Adrenal gland (tissue), 5 donors: Measurements from ENCODE around the gene ATP5PF.

Source experiments
- CTCF ChIP-seq, 6 experiments: fragments of 450-650 bp in 4 of 6; fragments of 200-600 bp in 2 of 6; sonication (generic) in 1 of 6; IDR thresholded peaks; 1 replicate in 5 of 6; 2 replicates in 1 of 6; pipeline versions ENCODE4 v1.5.1 to v1.8.0; 2016 to 2021; ENCODE audit warnings: antibody characterized with exemption in 6 of 6, mild to moderate bottlenecking in 2 of 6, moderate library complexity in 1 of 6
- POLR2A ChIP-seq, 2 donors: fragments of 450-650 bp; IDR thresholded peaks; one replicate each; pipeline ENCODE4 v1.6.1; 2017; ENCODE audit warnings: antibody characterized with exemption in 2 of 2, mild to moderate bottlenecking in 2 of 2, moderate library complexity in 1 of 2
- donor health status: DM: no; HTN: no; CAD: no.

GRCh38 chr21:25757531-25757930 is 22.8 kb upstream of the ATP5PF start:
- TF ChIP-seq CTCF (IDR thresholded peaks at IDR 0.05) (no peak), POLR2A (IDR thresholded peaks at IDR 0.05) (no peak)
